ENCODE data around the gene GNB2.

DNA sequence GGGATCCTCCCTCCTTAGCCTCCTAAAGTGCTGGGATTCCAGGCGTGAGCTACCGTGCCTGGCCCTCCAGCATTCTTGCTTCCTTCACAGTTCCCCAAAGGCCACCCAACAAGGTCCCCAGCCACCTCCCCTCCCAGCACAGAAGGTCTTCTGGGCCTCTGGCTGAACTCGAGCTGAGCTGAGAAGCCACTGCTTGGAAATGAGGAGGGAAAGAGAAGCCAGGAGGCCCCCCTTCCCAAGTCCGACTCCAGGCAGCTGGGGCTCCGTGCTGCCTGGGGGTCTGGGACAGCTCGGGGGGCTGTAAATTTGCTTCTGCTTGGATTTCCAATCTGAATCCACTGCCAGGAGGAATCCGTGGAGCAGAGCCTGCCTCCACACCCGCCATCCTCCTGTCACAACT, 41.2 kb downstream of the GNB2 start:
- TF ChIP-seq, protein P1, sequence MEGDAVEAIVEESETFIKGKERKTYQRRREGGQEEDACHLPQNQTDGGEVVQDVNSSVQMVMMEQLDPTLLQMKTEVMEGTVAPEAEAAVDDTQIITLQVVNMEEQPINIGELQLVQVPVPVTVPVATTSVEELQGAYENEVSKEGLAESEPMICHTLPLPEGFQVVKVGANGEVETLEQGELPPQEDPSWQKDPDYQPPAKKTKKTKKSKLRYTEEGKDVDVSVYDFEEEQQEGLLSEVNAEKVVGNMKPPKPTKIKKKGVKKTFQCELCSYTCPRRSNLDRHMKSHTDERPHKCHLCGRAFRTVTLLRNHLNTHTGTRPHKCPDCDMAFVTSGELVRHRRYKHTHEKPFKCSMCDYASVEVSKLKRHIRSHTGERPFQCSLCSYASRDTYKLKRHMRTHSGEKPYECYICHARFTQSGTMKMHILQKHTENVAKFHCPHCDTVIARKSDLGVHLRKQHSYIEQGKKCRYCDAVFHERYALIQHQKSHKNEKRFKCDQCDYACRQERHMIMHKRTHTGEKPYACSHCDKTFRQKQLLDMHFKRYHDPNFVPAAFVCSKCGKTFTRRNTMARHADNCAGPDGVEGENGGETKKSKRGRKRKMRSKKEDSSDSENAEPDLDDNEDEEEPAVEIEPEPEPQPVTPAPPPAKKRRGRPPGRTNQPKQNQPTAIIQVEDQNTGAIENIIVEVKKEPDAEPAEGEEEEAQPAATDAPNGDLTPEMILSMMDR (IDR thresholded peaks at IDR 0.05 in 8 of 11, conservative IDR thresholded peaks at IDR 0.05 in 3 of 11): no peak
- no peak for TF ChIP-seq POLR2A (IDR thresholded peaks at IDR 0.05)

Data from spleen (tissue), 7 donors.